ENCODE data around the gene CFAP92.

Gene CFAP92

DNA sequence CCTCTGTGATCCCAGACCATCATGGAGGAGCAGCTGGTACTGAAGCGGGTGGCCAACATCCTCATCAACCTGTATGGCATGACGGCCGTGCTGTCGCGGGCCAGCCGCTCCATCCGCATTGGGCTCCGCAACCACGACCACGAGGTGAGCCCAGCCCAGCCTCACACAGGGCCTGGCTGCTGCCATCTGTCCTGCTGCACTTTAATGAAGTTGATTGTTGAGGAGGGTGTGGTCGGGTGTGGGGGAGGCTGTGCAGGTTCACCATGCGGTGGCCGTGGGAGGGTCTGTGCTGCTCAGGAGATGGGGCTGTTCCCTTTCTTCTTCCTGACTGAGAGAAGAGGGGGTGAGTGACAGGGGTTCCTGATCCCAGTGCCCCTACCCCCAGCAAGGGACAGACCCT lies 83.9 kb downstream of the CFAP92 start:
- H3K36me3 Mint-ChIP-seq (ENCODE audit: low read depth): peaks cover 26% of the 10 kb centered on the region
- no peaks in the 10 kb centered on the region for H3K9me3 Mint-ChIP-seq
- no peak for DNase-seq

DNA sequence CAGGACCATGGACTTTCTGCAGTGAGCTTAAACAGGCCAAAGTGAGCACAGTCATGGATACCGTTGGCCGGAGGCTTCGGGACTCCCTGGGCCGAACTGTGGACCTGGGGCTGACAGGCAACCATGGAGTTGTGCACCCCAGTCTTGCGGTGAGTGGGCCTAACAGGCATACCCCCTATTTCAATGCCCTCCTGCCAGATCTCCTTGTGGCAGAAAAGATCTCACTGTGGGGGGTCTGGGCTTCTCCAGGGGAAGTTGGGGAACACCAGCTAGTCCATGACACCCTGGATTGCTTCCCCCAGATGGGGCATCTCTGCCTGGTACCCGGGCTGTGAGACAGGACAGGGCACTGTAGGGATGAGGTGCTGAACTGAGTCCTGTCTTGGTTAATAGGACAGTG lies 84.9 kb downstream of the CFAP92 start:
- peaks cover 3% of the 10 kb centered on the region for H3K27me3 Mint-ChIP-seq (ENCODE audit: low read depth, poor library complexity)
- H3K36me3 Mint-ChIP-seq (ENCODE audit: low read depth): peaks cover 37% of the 10 kb centered on the region
- no peak overlapping the region for H3K27ac Mint-ChIP-seq
- no peaks in the 10 kb centered on the region for H3K4me1 Mint-ChIP-seq
- TF ChIP-seq, protein P1, sequence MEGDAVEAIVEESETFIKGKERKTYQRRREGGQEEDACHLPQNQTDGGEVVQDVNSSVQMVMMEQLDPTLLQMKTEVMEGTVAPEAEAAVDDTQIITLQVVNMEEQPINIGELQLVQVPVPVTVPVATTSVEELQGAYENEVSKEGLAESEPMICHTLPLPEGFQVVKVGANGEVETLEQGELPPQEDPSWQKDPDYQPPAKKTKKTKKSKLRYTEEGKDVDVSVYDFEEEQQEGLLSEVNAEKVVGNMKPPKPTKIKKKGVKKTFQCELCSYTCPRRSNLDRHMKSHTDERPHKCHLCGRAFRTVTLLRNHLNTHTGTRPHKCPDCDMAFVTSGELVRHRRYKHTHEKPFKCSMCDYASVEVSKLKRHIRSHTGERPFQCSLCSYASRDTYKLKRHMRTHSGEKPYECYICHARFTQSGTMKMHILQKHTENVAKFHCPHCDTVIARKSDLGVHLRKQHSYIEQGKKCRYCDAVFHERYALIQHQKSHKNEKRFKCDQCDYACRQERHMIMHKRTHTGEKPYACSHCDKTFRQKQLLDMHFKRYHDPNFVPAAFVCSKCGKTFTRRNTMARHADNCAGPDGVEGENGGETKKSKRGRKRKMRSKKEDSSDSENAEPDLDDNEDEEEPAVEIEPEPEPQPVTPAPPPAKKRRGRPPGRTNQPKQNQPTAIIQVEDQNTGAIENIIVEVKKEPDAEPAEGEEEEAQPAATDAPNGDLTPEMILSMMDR (IDR thresholded peaks at IDR 0.05): no peak
- H3K4me3 Mint-ChIP-seq: no peak overlapping the region
- no peaks in the 10 kb centered on the region for H3K9me3 Mint-ChIP-seq
- no peak for DNase-seq

More for the DNA sequence above, 83.9 kb downstream of the CFAP92 start:
- Mint-ChIP-seq H3K27ac (no peak overlapping the region), H3K4me1 (no peaks in the 10 kb centered on the region), H3K4me3 (no peak overlapping the region), H3K27me3 (ENCODE audit: low read depth, poor library complexity) (peaks cover 3% of the 10 kb centered on the region)
- TF ChIP-seq, protein P1 (IDR thresholded peaks at IDR 0.05): no peak

DNA sequence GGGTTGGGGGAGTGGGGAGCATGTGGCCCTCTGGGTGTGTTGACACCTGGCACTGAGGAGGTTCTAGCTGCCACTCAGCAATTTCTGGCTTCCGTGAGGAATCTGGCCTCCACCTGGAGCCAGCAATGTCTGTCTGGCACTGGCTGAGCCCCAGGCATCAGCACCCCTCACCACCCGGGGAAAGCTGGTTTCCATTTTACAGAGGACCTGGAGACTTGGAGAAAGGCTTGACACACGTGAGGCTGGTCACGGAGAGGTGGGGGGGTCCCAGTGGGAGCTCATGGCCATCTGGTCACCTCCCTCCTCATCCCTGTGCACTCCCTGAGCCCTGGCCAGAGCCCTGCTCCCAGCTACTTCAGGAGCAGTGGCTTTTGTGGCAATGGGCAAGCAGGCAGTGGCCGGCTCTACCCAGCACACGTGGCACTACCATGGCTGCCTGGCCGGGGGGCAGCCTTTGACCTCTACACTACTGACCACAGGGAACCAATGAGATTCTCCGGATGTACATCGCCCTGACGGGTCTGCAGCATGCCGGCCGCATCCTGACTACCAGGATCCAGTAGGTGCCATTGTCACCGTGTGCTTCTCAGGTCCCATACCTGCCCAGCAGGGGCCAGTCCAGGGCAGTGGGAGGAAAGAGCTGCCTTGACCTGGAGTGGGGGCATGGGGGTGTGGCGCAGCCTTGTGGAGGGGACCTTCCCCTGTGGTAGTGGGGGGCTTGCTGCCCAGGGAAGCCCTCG lies 86.0 kb downstream of the CFAP92 start:
- TF ChIP-seq, protein P1 (IDR thresholded peaks at IDR 0.05): no peak
- DNase-seq: no peak
- Mint-ChIP-seq H3K27me3 (ENCODE audit: low read depth, poor library complexity) (peaks cover 3% of the 10 kb centered on the region), H3K36me3 (ENCODE audit: low read depth) (peaks cover 38% of the 10 kb centered on the region), H3K27ac (no peak overlapping the region), H3K4me1 (no peaks in the 10 kb centered on the region), H3K4me3 (no peak overlapping the region), H3K9me3 (no peaks in the 10 kb centered on the region)

DNA sequence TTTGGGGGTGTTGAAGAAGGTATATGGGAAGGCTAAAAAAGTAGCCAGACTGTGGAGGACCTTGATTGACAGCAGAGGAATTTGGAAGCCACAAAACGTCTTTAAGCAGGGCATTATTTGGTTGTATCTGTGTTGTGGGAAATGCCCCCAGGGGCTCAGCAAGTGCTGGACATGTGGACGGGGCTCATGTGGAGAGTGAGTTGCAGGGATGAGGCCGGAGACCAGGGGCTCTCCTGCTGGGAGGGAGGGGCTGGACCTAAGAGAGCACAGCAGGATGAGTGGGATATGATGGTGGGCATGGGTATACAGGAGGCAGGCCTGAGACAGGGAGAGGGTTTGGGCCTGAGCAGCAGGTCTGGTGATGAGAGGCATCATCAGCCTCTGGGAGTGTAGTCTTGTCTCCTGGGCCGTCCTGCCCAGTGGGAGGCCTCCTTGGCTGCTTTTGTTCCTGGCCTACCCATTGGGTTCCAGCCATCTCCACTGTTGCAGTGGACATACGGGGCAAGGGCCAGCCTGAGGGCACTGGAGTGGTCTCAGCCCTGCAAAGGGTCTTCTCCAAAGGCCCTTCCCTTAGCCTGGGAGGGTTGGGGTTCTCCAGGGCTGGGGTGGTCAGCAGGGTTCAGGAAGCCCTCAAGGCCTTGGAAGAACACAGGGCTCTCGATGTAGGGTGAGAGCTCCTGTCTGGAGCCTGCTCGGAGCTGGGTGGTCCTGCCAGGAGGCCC lies 86.9 kb downstream of the CFAP92 start:
- peaks cover 3% of the 10 kb centered on the region for H3K27me3 Mint-ChIP-seq (ENCODE audit: low read depth, poor library complexity)
- peaks cover 29% of the 10 kb centered on the region for H3K36me3 Mint-ChIP-seq (ENCODE audit: low read depth)
- no peak for DNase-seq
- no peak overlapping the region for H3K4me3 Mint-ChIP-seq
- TF ChIP-seq, protein P1 (IDR thresholded peaks at IDR 0.05): no peak
- no peaks in the 10 kb centered on the region for H3K4me1 Mint-ChIP-seq
- H3K9me3 Mint-ChIP-seq: no peaks in the 10 kb centered on the region
- H3K27ac Mint-ChIP-seq: no peak overlapping the region

DNA sequence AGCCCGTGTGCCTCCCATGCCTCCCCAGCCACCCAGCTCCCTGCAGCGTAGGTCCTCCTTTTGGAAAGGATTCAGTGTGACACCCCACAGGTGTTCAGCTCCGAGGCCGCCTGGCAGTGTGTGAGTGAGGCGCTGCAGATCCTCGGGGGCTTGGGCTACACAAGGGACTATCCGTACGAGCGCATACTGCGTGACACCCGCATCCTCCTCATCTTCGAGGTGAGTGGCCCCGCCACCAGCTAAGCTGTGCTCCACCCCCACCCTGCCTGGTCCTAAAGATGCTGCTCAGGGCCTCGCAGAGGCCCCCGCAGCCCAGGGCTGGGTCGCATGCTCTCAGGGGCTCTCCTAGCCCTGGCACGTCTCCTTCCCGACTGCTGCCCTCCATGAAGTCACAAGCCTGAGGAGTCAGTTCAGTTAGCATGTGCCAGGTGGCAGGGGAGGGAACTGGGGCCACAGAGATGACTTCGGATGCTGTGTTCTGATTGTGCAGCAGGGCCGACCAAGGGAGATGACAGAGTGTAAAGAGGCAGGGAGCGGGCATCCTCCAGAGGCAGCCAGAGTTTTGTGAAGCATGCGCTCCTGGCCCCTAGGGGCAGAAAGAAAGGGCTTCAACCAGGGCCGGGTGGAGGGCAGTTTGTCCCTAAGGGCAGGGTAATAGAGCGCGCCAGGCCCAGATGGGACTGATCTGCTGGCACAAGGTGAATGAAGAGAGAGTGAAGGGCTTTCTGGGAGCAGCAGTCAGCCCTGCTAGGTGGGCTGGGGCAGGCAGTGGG lies 87.7 kb downstream of the CFAP92 start:
- Mint-ChIP-seq H3K9me3 (no peaks in the 10 kb centered on the region), H3K36me3 (ENCODE audit: low read depth) (peaks cover 29% of the 10 kb centered on the region), H3K4me1 (no peaks in the 10 kb centered on the region), H3K27me3 (ENCODE audit: low read depth, poor library complexity) (peaks cover 3% of the 10 kb centered on the region), H3K27ac (no peak overlapping the region), H3K4me3 (no peak overlapping the region)
- DNase-seq: no peak
- TF ChIP-seq, protein P1 (IDR thresholded peaks at IDR 0.05): no peak
